ENCODE data around the gene RALGPS1.
"Not testable (repeated sequence)": the region's sequence is repeated elsewhere in the genome, so short reads cannot be mapped to it uniquely, and the experiment has no call there.

RALGPS1 gene

DNA sequence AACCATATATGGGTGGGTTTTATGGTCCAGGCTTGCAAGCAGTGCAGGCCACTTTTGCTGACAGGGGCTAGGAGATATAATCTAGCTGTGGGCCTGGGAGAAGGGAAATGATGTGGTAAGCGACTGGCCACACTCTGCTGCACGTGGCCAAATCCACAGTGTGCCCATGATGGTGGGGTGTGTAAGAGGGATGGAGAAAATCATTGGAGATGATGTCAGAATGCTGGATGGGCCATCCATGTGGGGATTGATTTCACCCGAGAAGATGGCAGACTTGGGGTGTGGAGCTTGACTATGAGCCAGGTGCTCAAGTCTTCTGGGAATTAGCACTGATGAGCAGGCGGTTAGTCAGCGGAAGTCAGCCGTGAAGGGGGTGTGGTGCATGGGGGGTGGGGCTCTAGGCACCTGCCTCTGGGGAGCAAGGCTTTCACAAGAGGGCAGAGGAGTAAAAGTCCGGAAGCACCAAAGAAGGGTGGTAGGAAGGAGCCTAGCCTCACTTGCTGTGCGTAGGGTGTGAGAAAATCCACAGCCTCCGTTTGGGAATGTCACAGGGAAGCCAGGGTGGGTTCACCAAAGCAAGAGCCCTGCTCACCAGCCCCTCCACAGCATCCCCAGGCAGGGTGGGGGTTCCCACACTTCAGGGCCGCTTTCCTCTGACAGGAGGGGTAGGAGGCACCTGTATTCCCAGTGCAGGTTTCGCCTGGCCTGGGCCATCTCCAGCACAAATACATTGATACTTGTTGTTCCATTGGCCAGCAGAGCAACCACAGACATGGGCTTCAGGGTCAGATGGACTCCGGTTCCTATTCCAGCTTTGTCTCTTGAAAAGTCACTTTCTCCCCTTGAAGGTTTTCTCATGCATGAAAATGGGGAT is 252.3 kb downstream of the RALGPS1 start:
- TF ChIP-seq, protein P1, sequence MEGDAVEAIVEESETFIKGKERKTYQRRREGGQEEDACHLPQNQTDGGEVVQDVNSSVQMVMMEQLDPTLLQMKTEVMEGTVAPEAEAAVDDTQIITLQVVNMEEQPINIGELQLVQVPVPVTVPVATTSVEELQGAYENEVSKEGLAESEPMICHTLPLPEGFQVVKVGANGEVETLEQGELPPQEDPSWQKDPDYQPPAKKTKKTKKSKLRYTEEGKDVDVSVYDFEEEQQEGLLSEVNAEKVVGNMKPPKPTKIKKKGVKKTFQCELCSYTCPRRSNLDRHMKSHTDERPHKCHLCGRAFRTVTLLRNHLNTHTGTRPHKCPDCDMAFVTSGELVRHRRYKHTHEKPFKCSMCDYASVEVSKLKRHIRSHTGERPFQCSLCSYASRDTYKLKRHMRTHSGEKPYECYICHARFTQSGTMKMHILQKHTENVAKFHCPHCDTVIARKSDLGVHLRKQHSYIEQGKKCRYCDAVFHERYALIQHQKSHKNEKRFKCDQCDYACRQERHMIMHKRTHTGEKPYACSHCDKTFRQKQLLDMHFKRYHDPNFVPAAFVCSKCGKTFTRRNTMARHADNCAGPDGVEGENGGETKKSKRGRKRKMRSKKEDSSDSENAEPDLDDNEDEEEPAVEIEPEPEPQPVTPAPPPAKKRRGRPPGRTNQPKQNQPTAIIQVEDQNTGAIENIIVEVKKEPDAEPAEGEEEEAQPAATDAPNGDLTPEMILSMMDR (IDR thresholded peaks at IDR 0.05; ENCODE audit: low read depth, low read length, missing control alignments) = no peak
- no peak for DNase-seq (ENCODE audit: extremely low read depth, low read depth)
- H3K4me3 ChIP-seq (replicated peaks; ENCODE audit: low read depth, low read length) = no peak overlapping the region

DNA sequence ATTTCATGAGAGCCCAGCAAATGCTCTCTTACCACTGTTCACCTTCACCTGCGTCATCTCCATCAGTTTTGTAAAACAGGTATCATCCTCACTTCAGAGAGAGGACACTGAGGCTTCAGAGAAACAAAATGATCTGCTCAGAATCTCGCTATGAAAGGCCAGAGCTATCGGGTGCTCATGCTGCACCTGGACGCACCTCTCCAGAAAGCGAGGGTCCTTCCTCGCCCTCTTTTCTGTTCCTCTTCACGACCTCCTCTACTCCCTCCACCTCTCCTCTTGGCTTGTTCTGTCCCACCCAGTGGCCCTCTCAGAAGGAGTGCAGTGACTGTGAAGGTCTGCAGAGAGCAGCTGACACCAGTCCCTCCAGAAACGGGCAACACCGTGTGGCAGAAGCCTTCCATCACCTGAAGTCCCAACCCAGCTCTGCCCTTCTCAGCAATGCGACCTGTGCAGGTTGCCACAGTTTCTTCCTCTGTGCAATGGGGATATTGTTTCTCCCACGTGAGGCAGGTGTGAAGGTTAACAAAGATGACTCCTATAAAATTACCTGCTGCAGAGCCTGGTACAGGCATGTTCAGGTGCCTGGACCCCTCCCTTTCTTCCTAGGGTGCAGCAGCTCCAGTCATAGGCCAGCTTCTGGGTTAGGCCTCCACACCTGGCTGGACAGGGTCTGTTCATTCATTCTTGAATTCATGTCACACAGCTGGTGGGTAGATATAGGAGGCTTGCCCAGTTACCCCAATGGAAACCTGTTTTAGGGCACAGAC is 253.2 kb downstream of the RALGPS1 start:
- TF ChIP-seq, protein P1 (IDR thresholded peaks at IDR 0.05; ENCODE audit: low read depth, low read length, missing control alignments) = no peak
- H3K4me3 ChIP-seq (replicated peaks; ENCODE audit: low read depth, low read length) = no peak overlapping the region
- no peak for DNase-seq (ENCODE audit: extremely low read depth, low read depth)

DNA sequence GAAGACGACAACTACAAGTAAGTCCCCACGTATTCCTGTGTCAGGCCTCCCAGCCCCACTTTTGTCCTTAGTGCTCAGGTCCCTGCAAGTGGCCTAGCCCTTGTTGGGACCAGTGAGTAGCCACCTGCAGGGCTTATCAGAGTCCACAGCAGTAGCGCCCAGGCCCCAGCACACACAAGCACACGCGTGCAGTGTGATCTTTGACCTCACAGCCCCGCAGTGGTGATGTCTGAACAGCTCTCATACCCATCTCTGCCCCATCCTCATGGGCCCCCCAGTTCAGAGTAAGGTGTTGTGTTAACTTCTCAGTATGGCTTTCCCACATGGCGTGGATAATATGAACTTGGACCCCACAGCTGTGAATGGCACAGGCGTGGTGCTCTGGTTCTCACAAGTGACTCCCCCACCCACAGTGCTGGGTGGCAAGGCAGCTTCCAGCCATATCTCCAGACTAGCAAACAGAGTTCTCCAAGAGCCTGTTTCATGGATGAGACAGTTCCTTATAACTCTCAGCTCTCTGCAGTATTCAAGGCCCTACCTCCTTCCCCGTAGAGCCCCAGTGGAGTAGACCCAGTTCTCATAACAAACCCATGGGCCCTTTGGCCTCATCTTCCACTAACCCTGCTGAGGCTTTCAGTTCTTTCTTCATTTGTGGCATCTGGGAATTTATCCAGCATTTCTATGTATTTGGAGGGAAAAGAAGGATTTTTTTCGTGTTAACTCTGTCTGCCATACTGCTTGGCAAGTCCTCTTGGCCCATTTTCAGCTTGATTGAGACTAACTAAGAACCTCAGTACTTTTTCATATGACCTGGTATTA is 254.4 kb downstream of the RALGPS1 start:
- TF ChIP-seq, protein P1 (IDR thresholded peaks at IDR 0.05; ENCODE audit: low read depth, low read length, missing control alignments) = no peak
- no peak for DNase-seq (ENCODE audit: extremely low read depth, low read depth)
- H3K4me3 ChIP-seq (replicated peaks; ENCODE audit: low read depth, low read length) = no peak overlapping the region

DNA sequence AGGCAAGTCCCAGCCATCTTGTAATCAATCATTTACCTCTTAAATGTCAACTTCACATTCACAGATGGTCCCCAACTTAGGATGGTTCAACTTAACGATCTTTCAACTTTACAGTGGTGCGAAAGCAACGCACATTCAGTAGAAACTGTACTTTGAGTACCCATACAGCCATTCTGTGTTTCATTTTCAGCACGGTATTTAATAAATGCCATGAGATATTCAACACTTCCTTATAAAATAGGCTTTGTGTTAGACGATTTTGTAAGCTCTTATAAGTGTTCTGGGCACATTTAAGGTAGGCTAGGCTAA is 254.9 kb downstream of the RALGPS1 start:
- DNase-seq (ENCODE audit: extremely low read depth, low read depth) = no peak
- no peak overlapping the region for H3K4me3 ChIP-seq (replicated peaks; ENCODE audit: low read depth, low read length)
- TF ChIP-seq, protein P1 (IDR thresholded peaks at IDR 0.05; ENCODE audit: low read depth, low read length, missing control alignments) = no peak

DNA sequence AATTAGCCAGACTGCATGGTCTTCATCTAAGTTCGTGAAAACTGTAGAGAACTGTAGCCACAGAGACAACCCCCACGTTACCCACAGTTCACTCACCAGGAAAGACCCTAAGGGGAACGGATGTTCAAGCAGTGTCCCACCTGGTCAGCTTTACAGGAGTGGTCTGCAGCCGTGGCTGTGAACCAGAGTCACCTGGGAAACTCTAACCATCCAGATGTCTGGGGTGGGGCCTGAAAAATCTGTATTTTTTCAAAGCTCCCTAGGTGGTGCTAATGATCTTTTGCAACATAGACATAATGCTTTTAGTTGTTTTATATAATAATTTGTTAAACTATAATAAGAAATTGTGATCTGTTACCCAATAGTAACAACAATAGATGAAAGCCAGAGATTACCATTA is 255.5 kb downstream of the RALGPS1 start:
- H3K4me3 ChIP-seq (replicated peaks; ENCODE audit: low read depth, low read length) = no peak overlapping the region
- TF ChIP-seq, protein P1 (IDR thresholded peaks at IDR 0.05; ENCODE audit: low read depth, low read length, missing control alignments) = no peak
- DNase-seq (ENCODE audit: extremely low read depth, low read depth) = no peak

DNA sequence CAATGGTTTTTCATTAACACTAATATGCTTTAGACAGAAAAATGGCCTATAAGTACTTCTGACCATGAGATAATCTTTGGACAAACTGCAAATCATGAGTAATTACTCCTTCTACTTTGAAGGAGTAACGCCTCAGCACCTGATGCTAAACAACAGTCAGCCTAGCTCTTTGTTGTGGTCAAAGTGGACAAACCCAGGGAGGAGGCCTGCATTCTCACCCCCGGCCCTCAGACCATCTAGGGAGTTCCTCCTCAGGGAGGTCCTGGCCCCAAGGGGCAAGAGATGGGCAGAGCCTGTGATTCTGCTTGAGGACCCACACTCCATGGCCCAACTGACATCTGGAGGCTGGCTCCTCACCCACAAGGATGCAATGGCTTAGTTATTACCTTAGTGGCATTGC is 256.1 kb downstream of the RALGPS1 start:
- TF ChIP-seq, protein P1 (IDR thresholded peaks at IDR 0.05; ENCODE audit: low read depth, low read length, missing control alignments) = no peak
- no peak for DNase-seq (ENCODE audit: extremely low read depth, low read depth)
- H3K4me3 ChIP-seq (replicated peaks; ENCODE audit: low read depth, low read length) = no peak overlapping the region

DNA sequence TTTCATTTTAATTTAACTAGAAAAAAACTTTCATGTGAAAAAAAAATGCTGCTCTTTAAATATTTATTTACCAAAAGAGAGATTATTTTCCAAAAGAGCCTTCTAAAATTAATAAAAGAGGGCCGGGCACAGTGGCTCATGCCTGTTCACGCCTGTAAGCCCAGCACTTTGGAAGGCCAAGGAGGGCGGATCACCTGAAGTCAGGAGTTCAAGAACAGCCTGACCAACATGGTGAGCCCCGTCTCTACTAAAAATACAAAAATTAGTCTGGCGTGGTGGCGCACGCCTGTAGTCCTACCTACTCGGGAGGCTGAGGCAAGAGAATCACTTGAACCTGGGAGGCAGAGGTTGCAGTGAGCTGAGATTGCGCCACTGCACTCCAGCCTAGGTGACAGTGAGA is 256.8 kb downstream of the RALGPS1 start:
- not testable (repeated sequence) for H3K4me3 ChIP-seq (replicated peaks; ENCODE audit: low read depth, low read length); DNase-seq (ENCODE audit: extremely low read depth, low read depth)
